HG02571 (cell line): ENCODE measurements around the gene MCUB.
A peak's percentile ranks its signal among the peaks of the same experiment; 100 is the strongest.
"Not testable (repeated sequence)": the region's sequence is repeated elsewhere in the genome, so short reads cannot be mapped to it uniquely, and the experiment has no call there.

Experiments used
- ATAC-seq: cut with Tn5 transposase; IDR thresholded peaks from one replicate; pipeline ENCODE4 v1.9.1; 2021; ENCODE audit warnings: mild to moderate bottlenecking, moderate library complexity; ENCODE audit not compliant: unreplicated experiment

MCUB gene

GRCh38 chr4:109559983-109560686 lies at the start of gene MCUB:
MCUB (plus strand) TSS chr4:109560246; CDS start chr4:109560338, 92 bp downstream.
- peak; percentile 89 for ATAC-seq

DNA sequence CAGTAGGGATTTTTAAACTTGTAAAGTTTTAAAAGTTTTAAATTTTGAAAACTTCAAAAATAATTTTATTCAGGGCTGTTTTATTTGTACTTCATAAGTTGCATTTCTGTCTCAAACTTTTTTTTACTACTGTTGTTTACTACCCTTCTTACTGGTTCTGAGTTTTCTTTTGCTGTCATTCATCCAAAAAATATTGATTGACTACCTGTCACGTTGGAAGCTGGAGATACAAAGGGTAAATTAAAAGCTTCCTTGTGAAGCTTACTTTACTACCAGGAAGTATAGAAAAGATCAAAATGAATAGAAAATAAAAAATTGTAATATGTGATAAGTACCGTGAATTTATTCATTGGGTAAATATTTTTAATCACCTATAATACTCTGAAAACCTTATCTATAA lies 49.4 kb upstream of the MCUB start:
- no peak for ATAC-seq

DNA sequence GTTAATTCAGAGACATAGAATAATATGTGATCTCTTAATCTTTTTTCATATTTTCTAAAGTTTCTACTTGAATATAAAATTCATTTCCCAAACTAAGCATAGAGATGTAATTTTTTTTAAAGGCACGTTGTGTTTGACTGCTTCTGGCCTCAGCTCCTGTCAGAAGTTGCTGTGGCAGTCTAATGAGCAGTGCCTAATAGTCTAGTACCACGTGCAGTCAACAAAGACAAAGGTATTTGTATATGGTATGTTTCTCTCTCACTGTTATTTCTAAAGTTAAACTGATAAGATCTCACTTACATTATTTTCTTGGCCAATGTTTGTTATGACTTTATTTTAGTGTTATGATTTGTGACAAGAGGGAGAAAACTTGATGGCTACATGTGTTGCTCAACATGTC lies 48.6 kb upstream of the MCUB start:
- ATAC-seq, result no peak

DNA sequence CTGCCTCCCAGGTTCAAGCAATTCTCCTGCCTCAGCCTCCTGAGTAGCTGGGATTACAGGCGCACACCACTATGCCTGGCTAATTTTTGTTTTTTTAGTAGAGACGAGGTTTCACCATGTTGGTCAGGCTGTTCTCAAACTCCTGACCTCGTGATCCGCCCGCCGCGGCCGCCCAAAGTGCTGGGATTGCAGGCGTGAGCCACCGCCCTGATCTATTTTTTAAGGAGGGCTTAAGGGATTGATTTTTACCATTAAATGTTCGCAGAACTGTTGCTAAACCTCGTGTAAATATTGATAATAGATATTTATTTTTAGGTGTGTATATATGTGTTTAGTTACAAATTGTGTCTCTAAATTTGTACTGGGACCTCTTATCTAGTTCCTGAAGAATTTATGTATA lies 46.7 kb upstream of the MCUB start:
- not testable (repeated sequence) for ATAC-seq

- ATAC-seq, result no peak
These were observed 27.9 kb upstream of the MCUB start for GRCh38 chr4:109532182-109532581.

GRCh38 chr4:109545401-109545800 lies 14.6 kb upstream of the MCUB start:
- no peak for ATAC-seq

GRCh38 chr4:109547394-109547793 lies 12.7 kb upstream of the MCUB start:
- no peak for ATAC-seq

DNA sequence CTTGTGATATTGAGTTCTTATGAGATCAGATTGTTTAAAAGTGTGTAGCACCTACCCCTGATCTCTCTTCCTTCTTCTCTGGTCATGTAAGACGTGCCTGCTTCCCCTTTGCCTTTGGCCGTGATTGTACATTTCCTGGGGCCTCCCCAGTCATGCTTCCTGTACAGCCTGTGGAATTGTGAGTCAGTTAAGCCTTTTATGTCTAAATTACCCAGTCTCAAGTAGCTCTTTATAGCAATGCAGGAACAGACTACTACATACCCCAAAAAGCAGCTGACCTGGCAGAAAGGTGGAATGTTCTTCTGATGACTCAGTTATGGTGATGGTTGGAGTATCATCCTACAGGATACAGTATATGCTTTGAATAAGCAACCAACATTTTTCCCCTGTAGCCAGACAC lies 11.4 kb upstream of the MCUB start:
- ATAC-seq, result no peak

DNA sequence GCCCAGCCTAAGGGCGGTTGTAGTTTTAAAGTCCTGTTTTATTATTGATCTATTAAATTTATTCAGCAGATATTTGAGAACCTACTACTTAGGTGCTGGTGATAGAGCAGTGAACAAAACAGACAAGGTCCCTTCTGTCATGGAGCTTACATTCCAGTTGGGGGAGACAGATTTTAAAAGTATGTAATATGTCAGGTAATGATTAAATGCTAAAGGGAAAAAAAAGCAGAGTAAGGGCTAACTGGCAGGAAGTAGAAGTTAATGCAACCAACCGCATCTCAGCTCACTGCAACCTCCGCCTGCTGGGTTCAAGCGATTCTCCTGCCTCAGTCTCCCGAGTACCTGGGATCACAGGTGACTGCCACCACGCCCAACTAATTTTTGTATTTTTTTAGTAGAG lies 7.8 kb upstream of the MCUB start:
- no peak for ATAC-seq

GRCh38 chr4:109553130-109553529 lies 6.9 kb upstream of the MCUB start:
- no peak for ATAC-seq

GRCh38 chr4:109554971-109555370 lies 5.1 kb upstream of the MCUB start:
- ATAC-seq, result no peak

DNA sequence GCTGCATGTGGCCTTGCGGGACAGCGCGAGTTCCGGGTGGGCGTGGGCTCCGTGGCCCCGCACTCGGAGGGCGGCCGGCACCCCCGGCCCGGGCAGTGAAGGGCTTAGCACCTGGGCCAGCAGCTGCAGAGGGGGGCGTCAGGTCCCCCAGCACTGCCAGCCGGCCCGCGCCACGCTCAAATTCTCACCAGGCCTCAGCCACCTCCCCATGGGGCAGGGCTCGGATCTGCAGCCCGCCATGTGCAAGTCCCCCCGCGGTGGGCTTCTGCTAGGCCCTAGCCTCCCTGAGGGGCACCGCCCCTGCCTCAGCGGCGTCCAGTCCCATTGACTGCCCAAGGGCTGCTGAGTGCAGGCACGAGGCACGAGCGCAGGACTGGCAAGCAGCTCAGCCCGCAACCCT lies 2.6 kb upstream of the MCUB start:
- no peak for ATAC-seq

DNA sequence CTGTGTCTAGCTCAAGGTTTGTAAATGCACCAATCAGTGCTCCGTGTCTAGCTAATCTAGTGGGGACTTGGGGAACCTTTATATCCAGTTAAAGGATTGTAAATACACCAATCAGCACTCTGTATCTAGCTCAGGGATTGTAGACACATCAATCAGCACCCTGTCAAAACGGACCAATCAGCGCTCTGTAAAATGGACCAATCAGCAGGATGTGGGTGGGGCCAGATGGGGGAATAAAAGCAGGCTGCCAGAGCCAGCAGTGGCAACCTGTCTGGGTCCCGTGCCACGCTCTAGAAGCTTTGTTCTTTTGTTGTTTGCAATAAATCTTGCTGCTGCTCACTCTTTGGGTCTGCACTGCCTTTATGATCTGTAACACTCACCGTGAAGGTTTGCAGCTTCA lies 2.0 kb upstream of the MCUB start:
- not testable (repeated sequence) for ATAC-seq

- ATAC-seq, result peak; percentile 21
These were observed 442 bp upstream of the MCUB start for GRCh38 chr4:109559625-109559982.

DNA sequence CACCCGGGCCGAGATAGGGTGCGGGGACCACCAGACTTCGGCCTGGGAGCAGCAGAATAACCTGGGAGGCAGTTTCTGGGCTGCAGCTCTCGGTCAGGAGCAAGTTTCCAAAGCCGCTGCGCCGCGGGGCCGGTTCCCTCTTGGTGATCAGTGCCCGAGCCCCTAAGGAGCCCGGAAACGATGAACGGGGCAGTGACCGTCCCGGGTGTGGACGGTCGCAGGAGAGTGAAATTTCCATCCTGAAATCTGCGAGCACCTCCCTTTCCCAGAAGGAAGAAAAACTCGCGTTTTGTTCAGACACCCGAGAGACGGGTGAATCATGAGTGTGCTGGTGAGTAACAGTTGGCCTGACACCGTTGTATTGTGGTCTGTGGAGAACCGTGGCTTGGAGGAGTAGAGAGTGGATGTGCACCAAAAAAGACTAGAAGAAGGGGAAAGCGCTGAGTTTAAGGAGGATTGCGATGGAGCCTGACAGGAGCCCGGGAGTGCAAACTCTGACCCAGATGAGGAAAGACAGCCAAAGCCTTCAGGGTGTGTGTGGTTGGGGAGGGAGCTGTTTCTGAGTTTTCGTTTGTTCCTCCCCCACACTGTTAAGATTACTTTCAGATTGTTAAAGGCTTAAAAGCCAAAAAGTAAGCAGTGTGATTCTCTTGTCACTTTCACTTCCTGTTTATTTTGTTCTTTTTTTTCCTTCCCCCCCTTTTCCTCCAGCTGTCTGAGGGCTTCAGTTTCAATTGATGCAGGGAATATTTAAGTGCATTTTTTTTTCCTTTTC lies 828 bp downstream of the MCUB start:
- peak; percentile 61 for ATAC-seq

DNA sequence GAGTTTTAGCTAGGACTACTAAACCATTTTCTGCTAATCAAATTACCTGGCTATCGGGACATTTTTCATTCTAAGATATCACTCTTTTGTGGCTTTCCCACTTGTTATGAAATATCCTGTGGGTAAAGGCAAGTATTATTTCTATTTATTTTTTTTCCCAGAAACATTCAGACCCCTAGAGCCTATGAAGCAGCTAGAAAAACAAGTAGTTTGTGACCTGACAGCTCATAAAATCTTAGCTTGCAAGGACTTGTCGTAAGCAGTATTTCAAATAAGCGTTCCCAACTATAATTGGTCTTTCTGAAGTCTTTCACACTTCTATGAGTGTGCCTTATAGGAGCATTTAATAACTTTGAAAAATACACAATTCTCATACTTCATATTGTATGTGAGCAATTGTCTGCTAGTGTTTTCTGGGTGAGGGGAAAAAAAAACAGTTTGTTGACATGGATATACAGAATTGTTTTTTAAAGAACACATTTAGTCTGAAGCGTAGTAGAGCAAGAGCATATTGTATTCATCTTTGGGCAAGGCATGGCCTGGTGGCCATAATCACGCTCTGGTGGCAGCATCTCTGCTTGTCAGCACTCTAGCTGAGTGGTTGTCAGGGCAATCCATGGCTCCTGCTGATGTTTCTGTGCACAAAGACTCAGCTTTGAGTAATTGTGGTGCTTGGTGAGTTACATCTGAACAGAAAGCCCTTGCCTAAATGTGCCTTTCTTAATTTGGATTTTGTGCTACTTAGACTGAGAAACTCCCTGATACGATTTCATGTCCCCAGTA lies 2.6 kb downstream of the MCUB start:
- no peak for ATAC-seq

DNA sequence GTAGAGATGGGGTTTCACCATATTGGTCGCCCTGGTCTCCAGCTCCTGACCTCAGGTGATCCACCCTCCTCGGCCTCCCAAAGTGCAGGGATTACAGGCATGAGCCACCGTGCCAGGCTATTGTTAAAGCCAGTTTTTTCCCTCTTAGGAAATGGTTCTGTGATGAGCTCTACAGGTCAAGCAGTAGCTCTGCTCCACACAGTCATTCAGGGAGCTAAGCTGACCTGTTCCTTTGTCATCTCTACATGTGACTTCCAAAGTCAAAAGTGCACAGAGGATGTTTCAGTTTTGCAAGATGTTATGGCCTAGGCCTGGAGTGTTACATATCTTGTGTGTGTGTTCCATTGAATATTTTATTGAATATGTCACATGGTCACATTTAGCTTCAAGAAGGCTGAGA lies 11.4 kb downstream of the MCUB start:
- ATAC-seq, result no peak

GRCh38 chr4:109572154-109572553 lies 12.1 kb downstream of the MCUB start:
- ATAC-seq, result no peak

DNA sequence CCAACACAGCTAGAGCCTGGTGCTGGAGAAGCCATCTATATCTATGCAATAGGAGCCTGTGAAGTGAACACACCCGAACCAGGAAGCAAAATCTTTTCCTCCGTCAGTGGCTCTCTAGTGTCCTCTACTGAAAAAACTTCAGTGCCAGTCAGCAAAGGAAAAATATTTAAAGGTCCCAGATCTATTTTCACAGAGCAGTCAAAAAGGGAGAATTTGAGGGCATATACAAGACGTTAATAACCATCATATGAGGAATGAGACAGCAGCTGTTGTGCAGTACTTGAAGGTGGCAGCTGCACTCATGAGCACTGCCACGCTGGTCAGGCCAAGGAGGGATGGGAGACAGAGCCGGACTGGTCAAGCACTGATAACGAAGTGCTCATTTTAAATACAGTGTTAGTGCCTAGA lies 14.4 kb downstream of the MCUB start:
- no peak for ATAC-seq

DNA sequence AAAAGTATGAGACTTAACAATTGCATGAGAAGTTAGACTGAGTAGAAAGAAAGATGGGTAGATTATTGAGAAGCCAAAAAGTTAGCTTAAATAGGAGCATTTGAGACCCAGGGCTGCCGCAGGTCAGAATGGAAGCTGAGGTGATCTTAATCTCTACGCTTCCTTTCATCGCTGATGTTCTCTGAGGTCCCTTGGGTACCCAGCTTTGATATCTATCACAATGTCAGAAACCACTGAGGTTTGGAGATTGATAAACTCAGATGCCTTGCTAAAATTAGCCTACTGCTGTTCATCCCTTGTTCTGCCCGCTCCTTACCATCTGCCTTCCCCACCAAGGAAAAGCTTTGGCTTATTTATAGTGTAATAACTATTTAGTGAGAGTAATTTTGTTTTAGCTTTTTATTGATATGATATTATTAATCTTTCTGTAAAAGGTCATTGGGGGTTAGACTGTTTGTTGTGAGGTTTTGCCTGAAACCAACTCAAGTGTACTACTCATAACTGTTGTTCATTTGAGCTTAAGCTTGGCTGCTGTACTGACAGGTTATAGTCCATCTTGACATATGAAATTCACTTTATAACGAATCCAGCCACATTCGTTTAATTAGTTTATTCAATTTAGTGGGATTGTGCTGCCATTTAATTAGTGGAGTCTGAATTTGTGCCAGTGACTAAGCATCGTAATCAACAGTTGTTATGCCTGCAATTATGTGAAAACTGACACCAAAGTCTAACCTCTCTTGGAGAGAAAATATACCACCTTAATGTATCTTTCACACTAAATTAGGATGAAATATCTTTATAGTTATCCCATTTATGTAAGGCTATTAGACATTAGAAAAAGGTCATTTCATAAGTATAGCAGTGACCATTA lies 15.1 kb downstream of the MCUB start:
- no peak for ATAC-seq

DNA sequence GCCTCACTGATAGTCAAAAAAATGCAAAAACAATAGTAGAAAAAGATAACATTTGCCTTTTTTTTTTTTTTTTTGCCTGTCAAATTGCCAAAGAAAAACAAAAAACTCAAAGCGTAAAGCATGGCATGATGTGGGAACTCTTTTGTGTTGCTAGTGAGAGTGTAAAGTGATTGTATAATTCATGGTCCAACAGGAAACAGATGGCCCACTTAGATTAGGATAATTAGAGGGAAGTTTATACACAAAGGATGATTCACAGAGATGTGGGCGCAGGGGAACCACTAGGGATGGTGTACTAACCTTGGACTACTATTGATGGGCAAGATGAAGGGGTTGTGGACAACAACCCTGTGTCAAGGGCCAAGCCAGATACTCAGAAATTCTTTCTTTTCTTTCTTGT lies 16.4 kb downstream of the MCUB start:
- no peak for ATAC-seq
